HG02973 (cell line): ENCODE data around the gene FAT1.

ENCODE experiments used
- ATAC-seq: cut with Tn5 transposase; IDR thresholded peaks from one replicate; pipeline ENCODE4 v1.9.1; 2021; ENCODE audit warnings: moderate library complexity; ENCODE audit not compliant: unreplicated experiment

The FAT1 gene

DNA sequence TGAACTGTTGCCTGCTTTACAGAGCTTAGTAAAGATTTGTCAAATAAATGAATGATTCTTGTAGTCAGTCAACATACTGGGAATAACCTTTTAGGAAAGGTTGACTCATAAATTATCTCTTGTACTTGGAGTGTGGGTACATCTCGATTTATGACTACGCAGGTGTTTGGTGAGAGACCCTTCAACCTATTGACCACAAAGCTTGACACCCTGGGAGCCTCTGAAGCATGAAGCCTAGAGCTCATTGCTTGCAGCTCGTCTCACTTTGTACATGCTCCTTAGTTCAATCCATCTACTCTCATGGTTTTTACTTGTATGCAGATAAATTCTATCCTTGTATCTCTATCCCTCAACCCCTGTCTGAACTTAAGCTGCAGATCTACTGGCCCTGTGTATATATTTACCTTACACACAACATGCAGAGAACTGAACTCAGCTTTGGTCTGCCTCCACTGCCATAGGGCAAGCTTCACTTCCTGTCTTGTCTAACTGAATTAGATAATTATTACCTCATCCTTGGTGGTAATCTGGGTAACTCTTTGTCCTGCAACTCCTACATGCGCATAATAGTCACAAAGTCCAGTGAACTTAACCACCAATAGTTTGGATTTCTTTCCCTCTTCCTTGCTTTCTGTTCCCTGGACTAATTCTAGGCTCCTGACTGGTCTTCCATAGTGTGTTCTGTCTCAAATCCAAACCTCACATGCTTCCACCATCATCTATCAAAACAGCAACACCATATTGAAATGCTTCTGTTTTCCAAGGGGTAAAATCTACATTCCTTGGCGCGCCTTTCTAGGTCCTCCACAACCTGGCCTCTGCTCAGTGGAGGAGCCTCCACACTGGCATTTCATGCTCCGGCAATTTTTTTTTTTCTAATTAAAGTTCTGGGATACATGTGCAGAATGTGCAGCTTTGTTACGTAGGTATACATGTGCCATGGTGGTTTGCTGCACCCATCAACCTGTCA, 32.2 kb upstream of the FAT1 start:
- no peak for ATAC-seq

DNA sequence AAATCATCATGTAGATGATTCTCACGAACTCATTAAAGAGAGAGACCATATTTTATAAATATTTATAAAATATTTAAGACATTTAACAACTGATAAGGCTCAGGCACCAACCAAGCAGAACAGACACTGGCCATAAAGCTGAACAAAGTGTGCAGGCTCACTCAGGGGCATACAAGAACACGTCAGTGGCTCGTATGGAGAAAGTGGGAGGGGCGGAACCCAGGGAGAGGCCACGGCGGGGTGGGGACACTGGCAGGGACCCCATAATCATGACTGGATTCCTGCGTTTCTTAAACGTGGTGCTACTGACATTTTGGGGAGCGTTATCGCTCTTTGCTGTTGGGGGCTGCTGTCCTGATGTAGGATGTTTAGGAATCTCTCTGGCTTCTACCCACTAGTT, 31.3 kb upstream of the FAT1 start:
- no peak for ATAC-seq

DNA sequence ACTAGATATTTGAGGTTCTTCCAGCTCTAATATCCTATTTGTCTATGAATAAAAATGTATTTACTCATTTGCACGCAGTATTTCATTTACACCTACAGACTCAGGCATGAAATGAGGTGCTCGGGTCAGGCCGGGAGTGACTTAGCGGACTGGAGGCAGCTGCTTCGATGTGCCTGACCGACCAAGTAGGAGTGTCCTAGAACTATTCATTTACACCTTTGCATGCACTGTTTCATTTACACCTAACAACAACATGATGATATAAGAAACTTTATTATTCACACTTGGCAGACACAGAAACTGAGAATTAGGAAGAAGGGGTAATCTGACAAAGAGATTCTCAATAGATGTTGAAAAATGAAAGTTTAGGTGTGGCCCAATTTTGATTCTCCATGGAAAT, 28.7 kb upstream of the FAT1 start:
- no peak for ATAC-seq

DNA sequence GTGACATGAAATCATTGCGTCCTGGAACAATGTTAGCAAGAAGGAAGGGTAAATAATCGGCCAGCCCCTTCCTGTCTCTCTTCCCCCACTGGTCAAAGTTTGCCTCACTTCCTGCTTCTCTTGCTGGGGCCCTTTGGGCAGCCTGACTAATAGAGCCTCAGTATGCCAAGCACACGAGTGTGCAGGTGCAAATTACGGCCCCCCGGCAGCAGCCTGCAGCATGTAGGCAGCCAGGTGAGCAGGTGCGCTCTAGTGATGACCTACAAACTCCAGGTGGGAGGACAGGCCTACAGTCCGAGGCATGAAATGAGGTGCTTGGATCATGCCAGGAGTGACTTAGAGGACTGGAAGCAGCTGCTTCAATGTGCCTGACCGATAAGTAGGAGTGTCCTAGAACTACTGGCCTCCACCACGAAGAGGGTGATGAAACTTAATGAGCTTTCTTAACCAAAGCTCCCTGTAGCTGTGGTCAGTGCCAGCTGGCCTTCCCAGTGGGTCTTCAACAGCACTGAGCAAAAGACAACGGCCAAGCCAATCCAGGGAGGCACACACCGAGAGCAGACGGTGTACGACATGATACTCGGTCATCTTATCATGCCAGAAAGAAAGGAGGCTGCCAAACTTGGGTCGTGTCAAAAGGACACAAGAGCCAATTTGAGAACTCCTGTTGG, 26.1 kb upstream of the FAT1 start:
- no peak for ATAC-seq

DNA sequence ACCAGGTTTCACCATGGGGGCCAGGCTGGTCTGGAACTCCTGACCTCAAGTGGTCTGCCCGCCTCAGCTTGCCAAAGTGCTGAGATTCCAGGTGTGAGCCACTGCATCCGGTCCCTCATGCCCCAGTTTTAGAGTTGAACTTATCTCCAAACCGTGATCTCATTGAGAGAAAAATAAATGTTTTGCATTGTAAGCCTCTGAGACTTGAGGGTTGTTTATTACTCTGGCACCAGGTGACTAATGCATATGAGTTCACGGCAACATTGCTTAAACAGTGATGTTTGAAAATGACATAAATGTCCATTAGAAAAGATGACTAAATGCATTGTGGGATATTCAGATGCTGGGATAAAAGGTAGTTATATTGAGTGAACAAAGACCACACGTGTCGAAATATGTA, 22.9 kb upstream of the FAT1 start:
- no peak for ATAC-seq

DNA sequence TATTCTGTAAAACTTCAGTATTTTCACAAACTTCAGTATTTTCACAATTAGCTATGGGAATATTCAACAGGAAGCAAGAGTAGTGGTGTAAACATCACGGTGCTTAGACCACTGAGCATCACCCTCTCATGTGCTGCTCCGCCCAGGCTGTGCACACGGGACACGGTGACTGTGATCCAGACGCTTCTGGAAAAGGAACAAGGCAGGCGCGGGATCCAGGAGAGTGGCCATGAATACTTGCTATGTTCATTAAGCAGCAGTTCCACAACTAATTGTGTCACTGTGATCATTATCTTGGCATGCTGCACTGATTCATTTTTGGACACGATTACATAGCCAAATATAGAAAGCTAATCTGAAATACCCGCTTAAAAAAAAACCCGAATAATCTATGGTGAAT, 19.6 kb upstream of the FAT1 start:
- ATAC-seq = no peak

DNA sequence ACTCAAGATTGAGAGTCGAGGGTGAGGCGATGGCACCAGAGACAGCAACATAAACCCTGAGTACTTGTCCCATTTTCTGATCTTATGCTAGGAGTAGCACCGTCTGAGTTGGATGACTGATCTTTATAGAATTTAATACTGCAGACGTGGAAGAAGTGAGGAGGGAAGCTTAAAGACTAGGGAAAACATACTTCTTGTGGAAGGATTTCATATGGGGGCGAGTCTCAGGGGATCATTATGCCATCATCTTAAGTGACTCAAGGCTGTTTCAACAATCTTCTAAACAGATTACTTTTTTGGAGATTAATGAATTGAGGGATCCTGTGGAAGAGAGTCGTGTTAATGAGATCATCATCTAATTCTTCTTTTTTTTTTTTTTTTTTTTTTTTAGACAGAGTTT, 17.2 kb upstream of the FAT1 start:
- ATAC-seq = no peak

DNA sequence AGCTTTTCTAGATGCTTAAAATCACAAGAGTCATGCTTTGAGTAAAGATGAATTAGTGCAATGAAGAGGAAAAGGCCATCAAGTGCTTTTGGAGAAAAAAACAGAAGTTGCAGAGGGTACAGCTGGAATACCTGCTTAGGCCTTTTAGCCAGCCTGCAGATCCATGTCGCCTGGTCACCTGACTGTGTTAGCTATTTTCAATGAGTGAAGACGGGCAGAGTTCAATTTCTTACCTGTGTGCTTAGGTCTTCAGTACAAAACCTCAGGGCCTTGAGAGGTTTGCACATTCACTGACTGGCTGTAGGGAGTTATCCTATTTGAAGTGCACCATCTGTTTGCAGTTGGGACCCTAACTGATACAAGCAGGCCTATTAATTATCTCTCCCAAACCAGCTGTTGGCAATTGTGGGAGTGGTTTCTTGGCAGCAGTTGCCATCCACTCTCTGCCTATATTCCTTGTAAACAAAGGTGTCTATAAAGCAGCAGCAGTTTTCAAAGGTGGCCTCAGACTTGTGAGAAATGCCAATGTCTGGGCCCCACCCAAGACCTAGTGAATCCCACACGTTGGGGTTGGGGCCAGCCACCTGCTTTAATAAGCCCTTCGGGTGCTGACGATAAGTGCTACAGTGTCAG, 16.3 kb upstream of the FAT1 start:
- ATAC-seq = no peak

DNA sequence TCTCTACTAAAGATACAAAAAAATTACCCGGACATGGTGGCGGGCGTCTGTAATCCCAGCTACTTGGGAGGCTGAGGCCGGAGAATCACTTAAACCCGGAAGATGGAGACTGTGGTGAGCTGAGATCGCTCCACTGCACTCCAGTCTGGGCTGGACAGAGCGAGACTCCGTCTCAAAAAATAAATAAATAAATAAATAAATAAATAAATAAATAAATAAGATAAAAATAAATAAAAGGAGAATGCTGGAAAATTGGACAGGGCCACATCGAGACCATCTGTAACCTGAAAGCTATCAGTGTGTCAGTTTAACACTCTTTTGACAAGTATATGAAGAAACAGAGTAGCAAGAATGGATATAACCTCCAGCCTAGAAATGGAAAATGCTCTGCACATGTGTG, 15.7 kb upstream of the FAT1 start:
- no peak for ATAC-seq

DNA sequence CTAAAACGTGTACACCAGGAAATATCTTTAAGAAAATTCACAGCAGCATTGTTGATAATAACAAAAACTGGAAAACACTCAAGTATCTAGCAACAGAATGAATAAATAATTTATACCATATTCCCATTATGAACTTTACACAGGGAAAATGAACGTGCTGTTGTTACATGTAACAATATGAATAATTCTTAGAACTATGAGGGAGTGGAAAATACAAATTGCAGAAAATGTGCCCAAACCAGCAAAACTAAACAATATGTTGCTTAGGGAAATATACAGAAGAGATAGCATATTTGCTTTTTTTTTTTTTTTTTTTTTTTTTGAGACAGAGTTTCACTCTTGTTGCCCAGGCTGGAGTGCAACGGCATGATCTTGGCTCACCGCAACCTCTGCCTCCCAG, 14.8 kb upstream of the FAT1 start:
- no peak for ATAC-seq

DNA sequence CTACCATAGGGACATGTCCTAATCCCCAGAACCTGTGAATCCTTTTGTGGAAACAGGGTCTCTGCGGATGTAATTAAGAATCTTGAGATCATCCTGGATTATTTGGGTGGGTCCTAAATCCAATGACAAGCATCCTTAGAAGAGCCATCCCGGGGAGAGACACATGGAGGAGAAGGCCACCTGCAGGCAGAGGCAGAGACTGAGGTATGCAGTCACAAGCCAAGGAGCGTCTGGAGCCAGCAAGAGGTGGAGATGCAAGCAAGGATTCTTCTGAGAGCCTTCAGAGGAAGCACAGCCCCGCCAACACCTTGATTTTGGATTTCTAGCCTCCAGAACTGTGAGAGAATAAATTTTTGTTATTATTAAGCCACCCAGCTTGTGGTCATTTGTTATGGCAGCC, 13.8 kb upstream of the FAT1 start:
- no peak for ATAC-seq

DNA sequence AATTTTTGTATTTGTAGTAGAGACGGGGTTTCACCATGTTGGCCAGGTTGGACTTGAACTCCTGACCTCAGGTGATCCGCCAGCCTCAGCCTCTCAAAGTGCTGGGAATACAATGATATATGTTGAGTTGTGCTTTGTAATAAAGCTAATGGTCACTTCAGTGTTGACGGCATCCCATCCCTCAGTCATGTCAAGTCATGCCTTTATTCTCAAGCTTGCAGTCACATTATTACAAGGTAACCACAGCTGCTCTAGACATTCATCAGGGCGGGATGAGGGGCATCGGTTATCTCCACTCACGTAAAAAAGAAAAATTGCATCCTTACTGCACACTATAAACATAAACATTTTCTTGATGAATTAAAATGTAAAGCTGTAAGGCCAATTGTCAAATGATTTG, 12.8 kb upstream of the FAT1 start:
- no peak for ATAC-seq

DNA sequence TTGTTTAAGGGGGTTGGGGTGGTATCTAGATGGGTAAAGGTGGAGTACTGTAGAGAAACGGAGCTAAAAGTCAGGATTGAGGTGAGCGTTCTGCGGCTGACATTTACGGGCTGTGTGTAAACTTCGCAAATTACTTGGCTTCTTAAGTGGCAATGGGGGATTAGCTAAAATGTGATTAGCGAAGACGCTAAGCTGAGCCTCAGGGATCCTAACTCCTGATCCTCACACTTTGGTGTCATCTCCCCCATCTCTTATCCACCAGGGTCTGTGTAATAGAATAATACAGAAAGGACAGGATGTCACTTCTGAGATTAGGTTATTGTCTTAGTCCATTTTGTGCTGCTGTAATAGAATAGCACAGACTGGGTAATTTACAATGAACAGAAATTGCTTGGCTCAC, 10.6 kb upstream of the FAT1 start:
- no peak for ATAC-seq

DNA sequence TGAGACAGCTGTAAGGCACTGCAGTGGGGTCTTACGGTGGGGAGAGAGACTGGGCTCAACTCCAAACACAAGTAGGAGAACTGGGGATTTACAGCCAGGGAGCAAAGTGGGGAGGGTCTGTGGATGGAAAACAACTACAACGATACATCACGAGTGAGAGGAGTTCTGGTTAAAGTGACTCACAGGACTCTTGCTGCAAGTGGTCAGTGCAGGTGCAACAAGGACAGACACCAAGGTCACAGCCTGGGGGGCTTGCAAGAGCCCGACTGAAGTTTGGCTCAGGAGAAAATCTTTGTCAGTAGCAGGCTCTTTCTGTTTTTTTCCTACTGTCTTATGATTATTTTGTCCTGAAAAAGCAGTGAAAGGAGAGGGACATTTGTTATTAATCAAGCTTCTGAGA, 10.1 kb upstream of the FAT1 start:
- ATAC-seq = no peak

DNA sequence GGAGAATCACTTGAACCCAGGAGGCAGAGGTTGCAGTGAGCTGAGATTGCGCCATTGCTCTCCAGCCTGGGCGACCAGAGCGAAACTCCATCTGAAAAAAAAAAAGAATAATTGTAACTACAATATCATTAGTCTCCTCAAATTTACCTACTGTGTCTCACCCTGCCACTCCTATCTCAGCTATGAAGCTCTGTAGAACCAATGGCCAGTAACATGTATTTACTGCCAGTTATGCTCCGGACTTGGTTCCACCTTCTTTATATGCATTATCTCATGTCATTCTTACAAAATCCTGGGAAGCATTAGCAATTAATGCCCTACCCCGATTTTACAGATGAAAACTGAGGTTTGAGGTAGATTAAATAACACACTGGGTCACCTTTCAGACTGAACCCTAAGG, 7.0 kb upstream of the FAT1 start:
- no peak for ATAC-seq

DNA sequence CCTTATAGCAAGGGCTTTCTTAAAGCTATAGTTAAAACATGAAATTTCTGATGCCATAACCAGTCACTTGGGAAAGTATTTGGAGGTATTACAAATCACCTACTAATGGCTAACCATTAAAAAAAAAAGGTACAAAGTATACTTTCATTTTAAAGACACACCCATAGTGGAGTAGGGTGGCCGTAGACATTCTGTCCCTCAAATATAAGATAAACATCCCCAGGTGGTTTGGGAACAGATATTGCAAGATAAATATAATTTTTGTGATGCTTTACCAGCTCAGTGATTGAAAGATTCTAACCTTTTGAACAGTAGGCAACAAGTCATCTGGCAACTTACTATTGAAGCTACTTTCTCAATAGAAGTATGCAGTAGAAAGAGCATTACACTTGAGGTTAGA, 6.2 kb upstream of the FAT1 start:
- no peak for ATAC-seq

DNA sequence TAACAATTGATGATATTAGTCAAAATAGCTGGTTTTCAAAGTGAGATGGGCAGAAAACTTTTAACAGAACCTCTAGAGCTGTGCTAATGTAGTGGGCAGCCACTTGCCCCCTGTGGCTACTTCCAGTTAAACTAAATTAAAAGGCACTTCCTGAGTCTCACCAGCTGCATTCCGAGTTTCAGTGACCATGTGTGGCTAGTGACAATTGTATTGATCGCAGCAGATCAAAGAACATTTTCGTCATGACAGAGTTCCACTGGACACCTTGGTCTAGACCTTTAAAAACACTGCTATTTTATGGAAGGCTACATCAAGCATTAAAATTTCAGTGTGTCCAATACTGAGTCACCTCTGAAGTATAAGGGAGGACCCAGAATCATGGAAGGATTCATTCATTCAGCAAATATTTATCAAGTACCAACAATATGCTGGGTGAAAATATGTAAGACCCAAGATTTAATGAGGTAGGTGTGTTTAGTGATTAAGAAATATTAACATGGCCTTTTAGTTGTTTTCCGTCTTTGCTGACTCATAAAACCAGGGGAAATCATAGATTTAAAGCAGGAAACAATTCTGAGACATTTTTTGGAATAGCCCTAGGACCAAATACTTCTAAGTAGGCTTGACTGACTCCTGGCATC, 5.1 kb upstream of the FAT1 start:
- no peak for ATAC-seq

DNA sequence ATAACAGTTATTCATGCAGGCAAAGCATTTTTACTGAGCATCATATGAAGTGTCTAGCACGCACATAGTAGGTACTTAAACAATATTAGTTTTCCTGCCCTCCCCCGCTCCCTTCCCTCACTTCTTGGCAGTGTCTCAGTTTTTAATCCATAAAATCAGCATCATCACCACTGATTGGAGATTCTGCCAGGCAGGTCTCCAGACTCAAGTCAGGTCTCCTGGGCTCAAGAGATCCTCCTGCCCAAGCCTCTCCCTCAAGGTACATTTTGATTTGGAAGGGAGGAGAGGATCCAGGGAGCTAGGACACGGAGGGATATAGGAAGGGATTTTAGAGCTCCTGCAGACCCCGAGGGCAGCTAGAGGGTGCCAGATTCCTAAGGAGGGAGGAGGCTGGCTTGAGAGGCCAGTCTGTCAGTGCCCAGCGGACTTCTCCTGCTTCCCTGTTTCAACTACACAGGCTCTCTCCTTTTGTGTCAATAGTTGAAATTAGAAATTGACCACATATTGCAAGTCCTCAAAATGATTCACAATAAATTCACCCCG, 4.4 kb upstream of the FAT1 start:
- ATAC-seq = no peak

DNA sequence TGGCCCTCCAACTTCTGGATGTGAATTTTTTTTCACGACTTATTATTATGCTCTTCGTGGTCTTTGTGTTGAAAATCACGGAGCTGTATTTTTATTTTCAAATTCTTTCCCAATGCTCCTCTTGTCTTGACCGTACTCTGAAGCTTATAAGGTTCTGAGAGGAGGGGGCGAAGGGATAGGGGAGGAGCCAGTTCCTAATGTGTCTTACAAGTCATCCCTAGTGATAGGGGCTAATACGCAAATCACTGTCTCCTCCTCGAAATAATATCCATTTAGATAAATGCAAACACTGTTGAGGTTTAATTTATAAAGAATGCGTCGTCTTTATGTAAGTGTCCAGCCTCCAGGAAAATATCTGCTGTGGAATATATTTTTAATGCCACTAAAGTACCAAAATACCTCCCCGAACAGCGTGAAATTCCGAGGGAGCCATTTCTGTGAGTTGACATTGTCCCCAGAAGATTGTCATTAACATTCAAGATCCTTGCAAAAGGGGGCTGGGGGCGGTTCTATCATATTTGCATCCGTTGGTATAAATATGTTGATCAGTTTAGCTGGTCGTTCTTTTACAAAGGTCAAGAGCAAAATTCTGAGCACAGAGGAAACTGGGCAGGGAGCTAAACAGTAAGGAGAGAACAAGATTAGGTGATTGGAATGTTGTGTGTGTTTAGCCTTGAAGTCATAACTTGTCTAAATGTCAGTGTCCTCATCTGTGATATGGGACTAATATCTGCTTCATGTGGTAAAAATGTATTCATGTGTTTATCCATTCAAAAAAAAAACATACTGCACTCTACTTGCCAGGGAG, 3.7 kb upstream of the FAT1 start:
- ATAC-seq = no peak

DNA sequence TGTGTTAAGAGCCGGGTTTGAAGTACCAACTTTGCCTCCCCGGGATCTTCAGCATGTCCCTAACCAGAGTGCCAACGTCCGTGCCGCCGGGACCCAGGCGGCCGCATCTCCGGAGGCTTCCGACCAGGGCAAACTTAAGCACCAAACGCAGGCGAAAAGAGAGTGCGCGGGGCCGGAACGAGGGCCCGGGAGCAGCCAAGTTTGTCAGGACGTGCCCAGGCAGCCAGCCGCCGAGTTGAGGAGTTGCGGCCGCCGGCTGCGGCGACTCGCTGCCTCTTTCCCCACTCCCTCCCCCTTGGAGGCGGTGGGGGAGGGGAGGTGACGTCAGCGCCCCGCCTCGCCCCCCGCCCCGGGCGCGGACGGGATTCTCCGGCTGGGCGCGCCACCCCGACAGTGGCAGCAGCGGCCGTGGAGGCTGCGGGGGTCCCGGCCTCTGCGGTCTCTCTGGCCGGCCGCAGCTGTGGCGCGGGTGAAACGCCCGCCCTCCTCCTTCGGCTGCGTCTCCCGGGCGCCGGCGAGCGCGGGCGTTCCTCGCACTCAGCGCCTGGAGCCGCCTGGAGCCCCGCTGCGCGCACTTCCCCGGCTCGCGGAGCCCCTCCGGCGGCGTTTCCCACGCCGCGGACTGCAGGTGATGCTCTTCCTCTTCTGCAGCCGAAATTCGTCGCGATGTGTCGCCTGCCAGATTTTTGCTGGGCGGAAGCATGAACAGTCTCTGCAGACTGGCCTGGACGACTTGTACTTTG, 2.9 kb upstream of the FAT1 start:
- ATAC-seq = no peak
